CD14-positive monocyte (primary cell): Measurements from ENCODE around the gene NEK4. TPM values are rescaled to one million over a fixed set of nuclear protein-coding genes. Genes with fewer than 3 reads are reported as not detected.
"Not testable (repeated sequence)": the region's sequence is repeated elsewhere in the genome, so short reads cannot be mapped to it uniquely, and the experiment has no call there.

Source experiments
- DNase-seq, 3 donors: peaks; one replicate each; pipeline ENCODE4 v3.0.0-alpha.2; 2011 to 2022
- H2AFZ ChIP-seq: 2 replicates; pipeline ENCODE4 v1.6.0; 2012; ENCODE audit warnings: mild to moderate bottlenecking, low read depth, low read length, inconsistent platforms; ENCODE audit not compliant: insufficient read depth, poor library complexity, severe bottlenecking
- H3K27ac ChIP-seq, 2 donors: 1 replicate in 1 of 2; 2 replicates in 1 of 2; pipeline ENCODE4 v1.5.1; 2012 to 2013; ENCODE audit warnings: low read length in 2 of 2, control low read depth in 1 of 2, inconsistent platforms in 1 of 2, low read depth in 1 of 2, mild to moderate bottlenecking in 1 of 2
- H3K27me3 ChIP-seq, 2 donors: one replicate each; pipeline versions ENCODE4 v1.6.0 to v1.6.1; 2011 to 2013; ENCODE audit warnings: low read length in 2 of 2; ENCODE audit not compliant: control insufficient read depth in 2 of 2, insufficient read depth in 2 of 2
- H3K36me3 ChIP-seq, 2 donors: replicated peaks in 1 of 2; 1 replicate in 1 of 2; 2 replicates in 1 of 2; pipeline versions ENCODE4 v1.5.1 to v1.6.1; 2012 to 2013; ENCODE audit warnings: low read length in 2 of 2, control low read depth in 1 of 2, inconsistent platforms in 1 of 2, mild to moderate bottlenecking in 1 of 2; ENCODE audit not compliant: insufficient read depth in 2 of 2, control insufficient read depth in 1 of 2
- H3K4me1 ChIP-seq, 2 donors: 1 replicate in 1 of 2; 2 replicates in 1 of 2; pipeline versions ENCODE4 v1.5.1 to v1.6.1; 2012 to 2013; ENCODE audit warnings: low read length in 2 of 2, control low read depth in 1 of 2, inconsistent platforms in 1 of 2, mild to moderate bottlenecking in 1 of 2, moderate library complexity in 1 of 2; ENCODE audit not compliant: insufficient read depth in 2 of 2, control insufficient read depth in 1 of 2
- H3K4me2 ChIP-seq: replicated peaks from 2 replicates; pipeline ENCODE3; 2012; ENCODE audit warnings: low read length, moderate library complexity, mild to moderate bottlenecking; ENCODE audit not compliant: poor library complexity, severe bottlenecking; ENCODE audit errors: extremely low read depth
- H3K4me3 ChIP-seq, 3 experiments: fragments of 200-600 bp in 1 of 3; sonication (generic) in 1 of 3; replicated peaks in 1 of 3; 1 replicate in 2 of 3; 2 replicates in 1 of 3; pipeline ENCODE4 v1.5.1; 2011 to 2013; ENCODE audit warnings: low read length in 3 of 3, mild to moderate bottlenecking in 3 of 3, control low read depth in 2 of 3, low read depth in 2 of 3, inconsistent platforms in 1 of 3, moderate library complexity in 1 of 3
- H3K79me2 ChIP-seq: 2 replicates; pipeline ENCODE4 v1.6.0; 2012; ENCODE audit warnings: mild to moderate bottlenecking, control low read depth, inconsistent platforms, low read length, moderate library complexity; ENCODE audit not compliant: insufficient read depth
- H3K9ac ChIP-seq: 2 replicates; pipeline ENCODE4 v1.6.0; 2017; ENCODE audit warnings: low read length, mild to moderate bottlenecking; ENCODE audit not compliant: insufficient read depth, poor library complexity, severe bottlenecking
- H3K9me3 ChIP-seq, 2 donors: replicated peaks in 1 of 2; 1 replicate in 1 of 2; 2 replicates in 1 of 2; pipeline versions ENCODE4 v1.5.1 to v1.6.1; 2012 to 2013; ENCODE audit warnings: low read length in 2 of 2, control low read depth in 1 of 2; ENCODE audit not compliant: control insufficient read depth in 1 of 2, insufficient read depth in 1 of 2
- H4K20me1 ChIP-seq: 2 replicates; pipeline ENCODE4 v1.6.0; 2012; ENCODE audit warnings: mild to moderate bottlenecking, low read length, control low read depth, moderate library complexity; ENCODE audit not compliant: insufficient read depth
- H3K27ac Mint-ChIP-seq, 7 donors: one replicate each; pipeline ENCODE4 v1.8.0; 2020; ENCODE audit warnings: mild to moderate bottlenecking in 7 of 7, mixed read lengths in 7 of 7, moderate library complexity in 6 of 7, inconsistent platforms in 2 of 7
- H3K27me3 Mint-ChIP-seq, 3 donors: one replicate each; pipeline ENCODE4 v1.8.0; 2021 to 2022; ENCODE audit warnings: low read depth in 3 of 3, mild to moderate bottlenecking in 3 of 3, mixed read lengths in 3 of 3, moderate library complexity in 3 of 3, inconsistent platforms in 1 of 3
- H3K36me3 Mint-ChIP-seq, 2 donors: one replicate each; pipeline ENCODE4 v1.8.0; 2020; ENCODE audit warnings: mixed read lengths in 2 of 2, inconsistent platforms in 1 of 2, mild to moderate bottlenecking in 1 of 2
- H3K4me1 Mint-ChIP-seq: one replicate; pipeline ENCODE4 v1.8.0; 2020; ENCODE audit warnings: mild to moderate bottlenecking, mixed read lengths
- H3K4me3 Mint-ChIP-seq, 2 donors: one replicate each; pipeline ENCODE4 v1.8.0; 2020; ENCODE audit warnings: mild to moderate bottlenecking in 2 of 2, mixed read lengths in 2 of 2, moderate library complexity in 1 of 2
- H3K9me3 Mint-ChIP-seq, 7 donors: one replicate each; pipeline ENCODE4 v1.8.0; 2020 to 2022; ENCODE audit warnings: mixed read lengths in 7 of 7, mild to moderate bottlenecking in 6 of 7, moderate library complexity in 6 of 7, inconsistent platforms in 2 of 7
- CTCF ChIP-seq: fragments of 200-600 bp; IDR thresholded peaks from one replicate; pipeline ENCODE4 v1.8.0; 2022; ENCODE audit warnings: antibody characterized with exemption, mild to moderate bottlenecking
- WGBS: methylation state at CpG from one replicate; pipeline ENCODE4 v1.1.5; 2013; ENCODE audit warnings: missing lambda C conversion rate; ENCODE audit not compliant: insufficient coverage; 5-methylcytosine and 5-hydroxymethylcytosine counted together
- intact Hi-C, 2 donors: fragments of 100-400 bp; cut with micrococcal nuclease; formaldehyde crosslinking; loops; one replicate each; pipeline versions ENCODE4 v1.15.0 to v1.15.1; 2023
- polyA plus RNA-seq, 3 donors: library from polyadenylated mRNA; depleted of rRNA in 1 of 3; unstranded in 2 of 3; stranded (reverse) in 1 of 3; fragments of 300-500 nt in 2 of 3; fragments of >200 nt in 1 of 3; fragmentation: Illumina TruSeq in 2 of 3; gene quantifications; 1 replicate in 2 of 3; 2 replicates in 1 of 3; pipeline ENCODE4 v1.2.3, GENCODE V29; 2012 to 2021

NEK4 gene
- polyA plus RNA-seq, 3 donors = 13.7 to 17.5 (median 17.4) TPM

- Mint-ChIP-seq H3K4me3 (no peak overlapping the region), H3K36me3 (peaks cover 75 to 91% of the 10 kb centered on the region in 2 donors), H3K4me1 (peaks cover 15% of the 10 kb centered on the region), H3K9me3 (peaks cover 21 to 51% (median 38%) of the 10 kb centered on the region in 7 donors), H3K27ac (peak overlapping the region in 2 of 7 donors; percentile 22 to 32), H3K27me3 (no peaks in the 10 kb centered on the region)
- Histone ChIP-seq H3K79me2 (no peaks in the 10 kb centered on the region), H3K27ac (no peak overlapping the region), H3K4me2 (no peak overlapping the region), H3K4me3 (no peak overlapping the region), H3K4me1 (peaks cover 2 to 9% of the 10 kb centered on the region in 2 donors), H2AFZ (no peak overlapping the region), H3K9me3 (peaks cover 26 to 47% of the 10 kb centered on the region in 2 donors), H3K36me3 (peaks cover 44 to 90% of the 10 kb centered on the region in 2 donors), H3K9ac (no peak overlapping the region), H4K20me1 (no peaks in the 10 kb centered on the region), H3K27me3 (no peaks in the 10 kb centered on the region)
- no peak for TF ChIP-seq CTCF
- no peak for DNase-seq
- WGBS = 90% methylated on average over 9 of the region's 14 CpGs
- intact Hi-C loops = no loop called here
These were observed 39.1 kb downstream of the NEK4 start for GRCh38 chr3:52731590-52731989.

GRCh38 chr3:52730681-52731080, 40.1 kb downstream of the NEK4 start:
- H3K79me2 ChIP-seq = no peaks in the 10 kb centered on the region
- no peak for DNase-seq
- H4K20me1 ChIP-seq = no peaks in the 10 kb centered on the region
- TF ChIP-seq CTCF = no peak
- Mint-ChIP-seq H3K9me3 (peaks cover 21 to 51% (median 38%) of the 10 kb centered on the region in 7 donors), H3K4me3 (no peak overlapping the region), H3K27ac (peak overlapping the region in 4 of 7 donors; percentile 13 to 79 (median 44)), H3K27me3 (no peaks in the 10 kb centered on the region), H3K4me1 (peaks cover 15% of the 10 kb centered on the region), H3K36me3 (peaks cover 68 to 85% of the 10 kb centered on the region in 2 donors)
- no peak overlapping the region for H3K4me2 ChIP-seq
- peaks cover 26 to 47% of the 10 kb centered on the region in 2 donors for H3K9me3 ChIP-seq
- H2AFZ ChIP-seq = no peak overlapping the region
- peaks cover 37 to 81% of the 10 kb centered on the region in 2 donors for H3K36me3 ChIP-seq
- H3K4me3 ChIP-seq = no peak overlapping the region
- peak overlapping the region in 1 of 2 donors; percentile 32 for H3K27ac ChIP-seq
- intact Hi-C loops = no loop called here
- H3K9ac ChIP-seq = no peak overlapping the region
- no peaks in the 10 kb centered on the region for H3K27me3 ChIP-seq
- peaks cover 2 to 9% of the 10 kb centered on the region in 2 donors for H3K4me1 ChIP-seq

- H3K27ac ChIP-seq, H3K4me1 ChIP-seq, H3K9ac ChIP-seq, intact Hi-C loops, H3K4me3 Mint-ChIP-seq, H3K79me2 ChIP-seq, H3K27ac Mint-ChIP-seq, H2AFZ ChIP-seq, H3K27me3 Mint-ChIP-seq, H3K27me3 ChIP-seq, H3K4me3 ChIP-seq, DNase-seq, H4K20me1 ChIP-seq, H3K4me2 ChIP-seq: not testable (repeated sequence)
- H3K4me1 Mint-ChIP-seq = peaks cover 19% of the 10 kb centered on the region
- Histone ChIP-seq H3K9me3 (peaks cover 26 to 43% of the 10 kb centered on the region in 2 donors), H3K36me3 (peaks cover 22 to 62% of the 10 kb centered on the region in 2 donors)
- peaks cover 17 to 41% (median 32%) of the 10 kb centered on the region in 7 donors for H3K9me3 Mint-ChIP-seq
- peaks cover 52 to 74% of the 10 kb centered on the region in 2 donors for H3K36me3 Mint-ChIP-seq
- WGBS = no CpG with 5 or more reads among the region's 3 CpGs
These were observed 42.0 kb downstream of the NEK4 start for GRCh38 chr3:52728753-52729152.
